Esophagus mucosa (tissue), 1 donor: ENCODE results near the gene VWF. TPM values are rescaled to one million over a fixed set of nuclear protein-coding genes. Genes with fewer than 3 reads are reported as not detected.

Experiments
- ATAC-seq: fragments of 200-7000 bp; cut with Tn5 transposase; one replicate; pipeline ENCODE4 v1.9.1; 2020
- total RNA-seq: library from RNA; stranded (reverse); gene quantifications from one replicate; pipeline ENCODE4 v1.2.4, GENCODE V29; 2023
- donor health status: DM: yes; HTN: yes; CAD: no.

VWF gene
- total RNA-seq, 1 donor from 2014 or later: 53.7 TPM

DNA sequence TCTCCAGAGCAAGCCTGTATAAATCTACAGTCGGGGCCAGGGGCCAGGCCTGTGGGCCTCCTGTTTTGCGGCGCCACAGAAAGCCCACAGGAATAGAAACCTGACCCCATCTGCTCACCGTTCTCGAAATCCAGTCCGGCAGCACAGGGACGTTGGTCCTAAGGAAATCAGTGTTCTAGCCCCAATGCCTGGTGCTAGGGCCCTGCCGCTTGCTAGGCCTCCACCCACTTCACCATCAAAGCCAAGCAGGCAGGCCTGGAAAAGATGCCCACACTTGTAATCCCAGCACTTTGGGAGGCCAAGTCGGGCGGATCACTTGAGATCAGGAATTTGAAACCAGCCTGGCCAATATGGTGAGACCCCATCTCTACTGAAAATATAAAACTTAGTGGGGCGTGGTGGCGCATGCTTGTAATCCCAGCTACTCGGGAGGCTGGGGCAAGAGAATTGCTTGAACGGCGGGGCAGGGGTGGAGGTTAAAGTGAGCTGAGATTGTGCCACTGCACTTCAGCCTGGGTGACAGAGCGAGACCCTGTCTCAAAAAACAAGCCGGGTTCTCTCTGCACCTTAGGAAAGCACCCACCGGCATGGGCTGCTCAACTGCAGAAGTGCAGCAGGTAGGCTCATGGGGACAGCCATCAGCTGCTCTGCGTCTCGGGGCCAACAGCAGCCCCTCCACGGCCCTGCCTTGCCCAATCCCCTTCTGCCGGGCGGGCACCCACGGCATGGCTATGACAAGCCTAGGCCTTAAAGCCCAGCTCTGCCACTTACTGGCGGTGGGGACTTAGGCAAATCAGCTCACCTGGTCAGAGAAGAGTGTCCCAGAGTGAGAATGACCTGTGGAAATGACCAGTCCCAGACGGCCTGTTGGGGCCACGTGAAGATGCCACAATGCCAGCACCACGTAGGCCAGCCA lies 47.4 kb downstream of the VWF start:
- ATAC-seq: no peak

GRCh38 chr12:6076346-6076745 lies 48.1 kb downstream of the VWF start:
- no peak for ATAC-seq

DNA sequence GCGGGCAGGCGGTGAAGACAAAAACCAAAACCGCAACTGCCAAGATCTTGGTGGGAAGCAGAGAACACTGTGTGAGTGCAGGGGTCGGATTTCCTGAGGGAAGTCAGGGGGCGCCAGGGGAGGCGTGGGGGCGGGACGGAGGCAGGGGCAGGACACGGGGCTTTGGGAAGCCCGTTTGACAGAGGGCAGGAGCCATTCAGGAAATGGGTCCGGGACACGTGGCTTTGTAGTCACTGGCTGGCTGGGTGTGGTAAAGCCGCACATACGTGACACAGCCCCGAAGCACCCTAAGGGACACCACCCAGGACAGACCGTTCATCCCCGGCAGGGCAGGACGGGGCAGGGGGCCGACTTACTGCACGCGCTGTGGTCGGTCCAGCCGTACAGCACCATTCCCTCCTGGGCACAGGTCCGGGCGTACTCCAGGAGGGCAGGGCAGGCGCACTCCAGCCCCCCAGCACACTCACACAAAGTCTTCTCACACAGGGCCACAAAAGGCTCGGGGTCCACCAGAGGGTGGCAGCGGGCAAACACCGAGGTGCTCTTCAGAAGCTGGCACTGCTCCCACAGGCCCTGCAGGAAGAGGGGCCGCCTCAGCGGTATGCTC lies 49.4 kb downstream of the VWF start:
- ATAC-seq: no peak

GRCh38 chr12:6074427-6074826 lies 50.0 kb downstream of the VWF start:
- no peak for ATAC-seq

- ATAC-seq: no peak
These were observed 51.0 kb downstream of the VWF start for GRCh38 chr12:6073426-6073825.

DNA sequence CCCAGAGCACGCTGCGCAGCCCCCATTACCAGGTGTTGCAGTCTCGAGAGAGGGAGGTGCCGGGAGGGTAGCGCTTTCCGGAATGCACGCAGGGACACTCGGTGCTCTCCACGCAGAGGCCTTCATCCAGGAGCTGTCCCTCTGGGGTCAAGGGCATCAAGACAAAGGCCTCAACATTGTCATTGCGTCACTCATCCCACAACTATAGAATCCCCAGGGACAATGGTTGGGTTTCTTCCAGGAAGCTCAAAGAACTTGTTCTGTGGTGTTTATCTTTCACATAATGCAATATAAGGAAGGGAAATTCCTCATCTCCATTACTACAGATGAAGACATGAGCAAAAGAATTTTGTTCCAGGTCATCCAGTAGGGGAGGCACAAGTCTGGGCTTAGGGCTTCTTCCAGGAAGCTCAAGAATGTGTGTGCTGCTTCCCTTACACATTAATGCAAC lies 52.1 kb downstream of the VWF start:
- ATAC-seq: peak; percentile 44

DNA sequence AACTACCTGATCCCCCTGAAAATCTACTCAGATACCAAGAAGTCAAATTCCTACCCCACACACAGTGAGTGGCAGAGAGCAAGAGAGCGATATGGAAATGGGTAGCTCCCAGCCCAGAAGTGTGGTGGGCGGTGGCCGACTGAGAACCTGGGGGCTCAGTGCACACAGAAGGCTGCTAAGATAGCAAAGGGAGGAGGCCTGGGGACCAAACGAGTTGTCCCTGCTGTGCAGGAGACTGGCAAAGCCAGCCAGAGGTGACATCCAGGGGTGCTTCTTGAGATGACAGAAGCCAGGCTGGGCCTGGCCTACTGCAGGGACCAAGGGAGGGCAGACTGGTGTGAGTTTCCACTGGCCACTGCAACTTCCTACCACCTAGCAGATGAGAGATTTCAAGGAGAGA lies 52.9 kb downstream of the VWF start:
- no peak for ATAC-seq

DNA sequence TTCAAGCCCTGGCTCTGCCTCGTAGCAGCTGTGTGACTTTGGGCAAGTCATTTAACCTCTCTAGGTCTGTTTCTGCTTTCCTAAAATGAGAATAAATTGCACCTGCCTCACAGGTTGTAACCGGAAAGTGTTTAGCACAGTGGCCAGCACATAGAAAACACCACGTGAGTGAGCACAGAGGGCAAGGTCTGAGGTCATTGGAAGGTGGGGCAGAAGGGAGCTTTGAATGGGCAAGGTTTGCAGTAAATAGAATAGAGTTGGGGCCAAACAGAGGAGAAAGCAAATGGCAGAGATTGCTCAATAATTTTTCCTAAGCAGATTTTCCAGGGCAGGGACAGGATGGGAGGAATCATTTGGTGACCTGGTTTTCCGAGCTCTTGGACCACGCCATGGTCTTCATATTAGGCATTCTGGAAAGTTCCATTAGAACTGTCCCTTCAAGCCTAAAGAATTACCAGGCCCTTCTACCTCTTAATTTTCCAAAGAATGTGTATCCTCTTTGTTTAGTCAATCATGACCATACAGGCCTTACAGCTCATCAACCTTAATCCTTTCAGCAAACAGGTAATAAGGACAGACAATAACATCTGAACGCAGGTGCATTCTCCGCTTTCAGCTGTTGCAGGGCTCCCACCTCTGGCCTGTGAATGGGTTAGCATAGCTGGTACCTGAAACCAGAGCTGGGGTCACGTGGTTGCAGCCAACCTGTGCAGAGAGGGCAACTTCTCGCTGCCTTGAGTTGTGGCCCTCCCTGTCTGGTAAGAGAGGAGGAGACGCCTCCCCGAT lies 53.8 kb downstream of the VWF start:
- ATAC-seq: peak; percentile 86

DNA sequence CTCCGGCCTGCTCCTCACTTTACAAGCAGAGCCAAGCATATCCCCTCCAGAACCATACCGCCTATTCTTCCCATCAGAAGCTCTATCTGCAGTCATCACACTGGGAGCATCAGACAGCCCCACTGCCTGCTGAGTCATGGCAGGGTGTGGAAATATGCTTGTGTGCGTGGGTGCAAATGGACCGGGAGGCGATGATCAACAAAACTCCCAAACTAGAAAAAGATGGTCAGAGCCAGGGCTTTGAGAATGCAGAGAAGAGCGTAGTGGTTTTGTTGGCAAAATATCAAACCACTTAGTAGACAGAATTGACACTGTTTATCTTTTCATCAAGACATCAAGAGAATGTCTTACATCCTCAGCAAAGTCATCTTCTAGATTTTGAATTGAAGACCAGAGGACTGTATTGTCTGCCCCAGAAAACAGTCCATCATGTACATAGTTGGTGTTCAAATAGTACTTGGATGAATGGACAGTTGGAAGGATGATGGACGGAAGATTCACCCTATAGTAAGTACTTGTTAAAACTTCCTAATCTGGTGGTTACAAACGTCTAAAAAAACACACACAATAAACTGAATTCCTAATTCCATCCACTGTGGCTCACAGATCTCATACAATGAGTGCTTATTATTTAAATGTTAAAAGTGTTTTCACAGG lies 54.9 kb downstream of the VWF start:
- no peak for ATAC-seq

- no peak for ATAC-seq
These were observed 56.2 kb downstream of the VWF start for GRCh38 chr12:6068227-6068626.

DNA sequence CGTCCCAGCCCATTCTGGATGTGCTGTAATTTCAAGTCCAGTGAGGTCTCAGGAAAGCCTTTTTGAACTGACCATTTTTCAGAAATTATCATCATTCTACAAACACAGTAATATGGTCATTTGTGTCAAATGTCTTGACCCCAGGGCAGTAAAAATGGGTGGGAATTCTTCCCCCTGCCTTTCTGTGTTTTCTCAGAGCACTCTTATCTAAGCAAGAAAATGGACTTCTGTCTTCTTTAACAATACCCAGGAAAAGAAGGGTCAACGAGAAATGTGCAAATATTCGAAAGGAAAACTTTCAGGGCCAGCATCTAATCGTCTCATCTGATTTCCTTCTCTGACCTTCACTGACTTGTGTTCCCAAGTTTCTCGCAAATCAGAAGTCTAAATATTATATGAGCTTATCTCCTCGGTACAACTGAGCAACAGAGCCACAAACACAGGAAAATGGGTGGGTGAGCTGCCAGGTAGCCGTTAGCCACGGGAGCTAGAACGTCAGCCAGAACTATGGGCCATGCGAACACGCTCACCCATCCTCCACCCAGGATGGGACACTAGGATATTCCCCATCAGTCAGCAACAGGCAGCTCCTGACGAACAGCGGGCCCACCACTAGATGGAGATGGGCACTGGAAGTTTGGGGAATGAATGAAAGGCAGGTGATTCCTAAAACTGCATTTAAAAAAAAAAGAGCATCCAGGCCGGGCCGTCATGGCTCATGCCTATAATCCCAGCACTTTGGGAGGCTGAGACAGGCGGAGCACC lies 57.1 kb downstream of the VWF start:
- ATAC-seq: no peak

- peak; percentile 34 for ATAC-seq
These were observed 57.8 kb downstream of the VWF start for GRCh38 chr12:6066651-6067050.

DNA sequence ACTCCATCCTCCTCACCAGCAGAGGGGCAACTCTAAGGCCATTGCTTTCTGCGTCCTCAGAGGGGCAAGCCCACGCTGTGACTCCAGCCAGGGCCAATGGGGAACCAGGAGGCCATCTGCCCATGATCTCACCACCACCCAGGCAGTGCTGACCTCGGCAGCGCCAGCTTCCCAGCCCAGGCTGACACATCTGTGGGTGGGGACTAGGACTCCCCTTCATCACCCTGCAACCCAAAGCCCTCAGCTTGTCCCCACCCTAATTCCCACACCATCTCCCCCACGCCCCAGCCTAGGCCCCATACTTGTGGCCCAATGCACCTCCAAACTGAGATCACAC lies 58.6 kb downstream of the VWF start:
- ATAC-seq: peak; percentile 62

DNA sequence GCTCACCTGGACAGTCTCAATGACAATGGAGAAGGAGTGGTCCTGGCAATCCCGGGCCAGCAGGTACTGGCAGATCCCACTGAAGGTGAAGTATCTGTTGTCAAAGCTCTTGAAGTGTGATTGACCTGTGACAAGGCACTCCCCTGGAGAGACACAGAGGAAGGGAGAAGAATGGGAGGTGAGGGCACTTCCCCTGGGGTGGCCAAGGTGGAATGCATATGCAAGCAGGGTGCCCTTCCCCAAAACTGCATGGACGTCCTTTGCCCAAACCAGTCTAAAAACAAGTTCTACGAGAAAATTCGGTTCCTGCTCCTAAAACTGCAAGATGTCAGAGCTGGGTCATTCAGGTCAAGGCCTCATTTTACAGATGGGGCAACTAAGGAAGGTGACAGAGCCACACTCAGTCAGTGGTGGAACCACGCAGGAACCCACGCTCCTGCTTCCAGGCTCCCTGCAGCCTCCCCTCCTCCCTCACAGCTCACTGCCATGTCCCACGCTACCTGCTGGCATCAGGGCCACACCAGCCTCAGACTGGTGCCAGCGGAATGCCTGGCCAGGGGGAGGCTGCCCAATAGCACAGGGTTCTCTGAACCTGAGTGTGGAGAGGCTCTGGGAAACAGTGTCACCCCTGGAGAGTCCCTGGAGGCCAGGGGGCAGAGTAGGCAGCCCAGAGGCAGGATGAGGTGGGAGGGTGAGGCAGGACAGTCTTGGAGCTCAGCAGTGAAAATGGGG lies 59.2 kb downstream of the VWF start:
- peak; percentile 80 for ATAC-seq

GRCh38 chr12:6062757-6063735 lies 61.4 kb downstream of the VWF start:
- ATAC-seq: peak; percentile 46

DNA sequence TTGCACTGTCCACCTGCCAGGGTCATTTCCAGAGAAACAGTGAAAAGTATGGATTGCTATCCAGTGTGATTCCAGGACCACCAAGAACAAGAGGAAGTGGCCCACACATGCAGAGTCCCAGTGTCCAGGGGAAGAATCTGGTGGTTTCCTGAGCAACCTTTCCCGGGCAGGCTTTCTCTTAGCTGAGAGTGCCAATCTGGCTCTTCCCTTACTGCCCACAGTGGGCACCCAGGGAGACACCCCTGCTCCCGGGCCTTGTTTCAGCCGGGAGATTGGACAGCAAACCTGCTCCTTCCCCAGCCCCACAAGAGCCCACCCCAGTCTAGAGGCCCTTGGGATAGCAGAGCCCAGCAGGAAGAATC lies 62.1 kb downstream of the VWF start:
- ATAC-seq: no peak

DNA sequence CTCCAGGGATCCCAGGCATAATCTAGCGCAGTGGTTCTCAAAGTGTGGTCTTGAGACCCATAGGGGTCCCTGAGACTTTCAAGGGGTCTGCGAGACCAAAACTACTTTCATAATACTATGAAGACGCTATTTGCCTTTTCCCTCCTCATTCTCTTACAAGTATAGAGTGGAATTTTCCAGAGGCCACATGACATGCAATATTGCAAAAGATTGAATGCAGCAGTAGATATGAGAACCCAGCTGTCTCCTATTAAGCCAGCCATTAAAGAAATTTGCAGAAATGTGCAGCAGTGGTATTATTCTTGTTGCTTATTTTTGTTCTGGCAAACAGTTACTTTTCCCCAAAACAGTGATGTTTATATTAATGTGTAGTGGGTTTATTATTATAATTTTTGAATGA lies 62.8 kb downstream of the VWF start:
- no peak for ATAC-seq

DNA sequence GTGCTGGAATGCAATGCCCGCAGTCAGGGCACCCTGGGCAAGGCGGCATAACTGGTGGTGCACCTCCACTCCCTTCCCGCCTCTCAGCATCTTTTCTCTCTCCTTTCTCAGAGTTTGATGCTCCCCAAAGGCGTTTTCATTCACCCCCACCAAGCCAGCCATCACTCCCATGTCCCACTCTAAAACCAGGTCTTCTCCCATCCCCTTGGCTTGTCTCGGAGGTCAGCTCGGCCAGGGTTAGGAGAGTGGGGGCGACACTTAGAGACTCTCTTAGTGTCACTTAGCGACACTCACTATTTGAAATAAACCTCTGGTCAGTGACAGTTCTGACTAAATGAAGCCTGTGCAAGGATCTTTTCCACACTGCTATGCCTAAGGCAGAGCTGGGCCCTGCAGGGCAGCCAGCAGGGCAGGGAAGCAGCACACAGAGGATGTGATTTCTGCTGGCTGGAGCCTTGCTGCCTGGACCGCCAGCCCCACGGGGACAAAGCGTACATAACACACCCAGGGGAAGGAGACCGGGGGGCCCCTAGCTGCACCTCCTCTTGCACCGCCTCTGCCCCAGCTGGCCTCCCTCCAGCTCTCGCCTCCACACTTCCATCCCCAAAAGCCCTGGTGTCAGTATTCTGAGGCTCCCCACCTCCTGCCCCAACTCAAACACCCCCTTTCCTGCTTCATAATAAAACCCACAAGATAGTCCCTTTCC lies 64.5 kb downstream of the VWF start:
- ATAC-seq: no peak

GRCh38 chr12:6059221-6059620 lies 65.2 kb downstream of the VWF start:
- no peak for ATAC-seq
